ELF-1 (cell line): ENCODE measurements around the gene PDK1.
"Not testable (repeated sequence)": the region's sequence is repeated elsewhere in the genome, so short reads cannot be mapped to it uniquely, and the experiment has no call there.

Experiments used
- DNase-seq: peaks from one replicate; pipeline ENCODE4 v3.0.0-alpha.2; 2016; ENCODE audit warnings: low read depth, low spot score

PDK1 gene

GRCh38 chr2:172555522-172556283, at the start of gene PDK1:
PDK1 (plus strand) TSS chr2:172556090; CDS start chr2:172556151, 61 bp downstream.
- peak; percentile 94 for DNase-seq

- DNase-seq, result no peak
Measured at GRCh38 chr2:172507199-172507598, 48.7 kb upstream of the PDK1 start.

DNA sequence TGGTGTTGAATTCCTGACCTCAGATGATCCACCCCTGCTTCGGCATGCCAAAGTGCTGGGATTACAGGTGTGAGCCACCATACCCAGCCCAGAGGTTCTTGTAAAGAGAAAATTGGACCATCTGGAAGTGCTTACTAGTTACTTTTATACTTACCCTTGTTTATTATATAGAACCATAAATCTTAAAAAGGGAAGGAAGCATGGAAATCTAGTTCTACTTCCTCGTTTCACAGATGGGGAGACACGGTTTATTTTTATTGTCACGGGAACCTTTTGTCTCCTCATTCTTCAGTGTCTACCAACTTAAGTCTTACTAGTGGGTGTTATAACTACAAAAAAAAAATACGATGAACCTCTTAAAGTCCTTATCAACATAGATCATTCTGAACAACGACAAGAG, 45.8 kb upstream of the PDK1 start:
- no peak for DNase-seq

DNA sequence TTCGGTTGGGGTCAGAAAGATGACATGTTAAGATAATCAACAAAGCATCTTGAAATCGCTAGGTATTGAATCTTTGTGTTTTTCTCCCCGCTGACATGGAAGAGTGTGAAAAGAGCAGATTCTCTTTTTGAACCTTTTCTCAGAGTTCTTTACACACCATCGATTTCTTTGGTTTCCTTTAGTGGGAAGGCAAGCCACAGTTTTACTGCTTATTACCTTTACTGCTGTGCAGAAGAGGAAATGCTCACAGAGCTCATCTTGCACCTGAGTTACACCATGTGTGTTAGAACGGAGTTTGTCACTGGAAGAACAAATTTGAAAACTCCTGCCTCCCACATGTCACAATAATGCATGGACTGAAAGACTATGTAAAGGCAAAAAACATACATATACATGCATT, 45.3 kb upstream of the PDK1 start:
- no peak for DNase-seq

GRCh38 chr2:172512810-172513523, 42.9 kb upstream of the PDK1 start:
- DNase-seq, result no peak

DNA sequence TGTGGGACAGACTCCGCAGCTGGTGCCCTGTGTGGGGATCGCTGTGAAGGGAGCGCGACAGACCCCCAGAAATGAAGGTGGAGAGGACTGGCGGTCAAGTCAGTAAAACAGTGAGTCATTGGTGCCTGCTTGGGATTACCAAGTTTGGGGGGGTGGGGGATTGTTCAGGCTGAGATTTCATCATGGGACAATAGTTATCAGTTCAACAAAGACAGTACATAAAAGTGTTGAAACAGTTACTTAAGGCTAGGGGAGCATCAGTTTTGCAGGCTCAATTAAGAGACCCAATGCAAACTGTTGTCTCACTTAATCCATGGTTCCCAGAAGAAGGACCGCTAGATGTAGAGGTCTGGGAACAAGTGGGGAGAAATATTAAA, 42.4 kb upstream of the PDK1 start:
- no peak for DNase-seq

- DNase-seq, result no peak
Measured at GRCh38 chr2:172513935-172514586, 41.8 kb upstream of the PDK1 start.

- DNase-seq, result no peak
Measured at GRCh38 chr2:172516299-172516698, 39.6 kb upstream of the PDK1 start.

GRCh38 chr2:172518995-172519394, 36.9 kb upstream of the PDK1 start:
- DNase-seq, result no peak

DNA sequence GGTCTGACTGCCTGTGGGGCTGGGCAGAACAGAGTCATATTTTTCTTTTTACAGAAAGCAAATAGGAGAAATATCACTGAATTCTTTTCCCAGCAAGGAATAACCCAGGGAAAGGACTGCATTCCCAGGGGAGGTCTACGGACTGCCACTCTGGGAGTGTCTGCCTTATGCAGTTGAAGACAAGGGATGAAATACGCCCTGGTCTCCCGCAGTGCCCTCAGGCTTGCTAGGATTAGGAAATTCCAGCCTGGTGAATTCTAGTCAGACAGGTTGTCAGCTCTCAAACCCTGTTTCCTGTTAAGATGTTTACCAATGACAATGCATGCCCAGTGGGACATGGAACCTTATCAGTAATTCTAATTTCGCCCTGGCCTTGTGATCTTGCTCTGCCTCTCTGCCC, 30.3 kb upstream of the PDK1 start:
- peak; percentile 43 for DNase-seq

GRCh38 chr2:172531309-172531708, 24.6 kb upstream of the PDK1 start:
- no peak for DNase-seq

DNA sequence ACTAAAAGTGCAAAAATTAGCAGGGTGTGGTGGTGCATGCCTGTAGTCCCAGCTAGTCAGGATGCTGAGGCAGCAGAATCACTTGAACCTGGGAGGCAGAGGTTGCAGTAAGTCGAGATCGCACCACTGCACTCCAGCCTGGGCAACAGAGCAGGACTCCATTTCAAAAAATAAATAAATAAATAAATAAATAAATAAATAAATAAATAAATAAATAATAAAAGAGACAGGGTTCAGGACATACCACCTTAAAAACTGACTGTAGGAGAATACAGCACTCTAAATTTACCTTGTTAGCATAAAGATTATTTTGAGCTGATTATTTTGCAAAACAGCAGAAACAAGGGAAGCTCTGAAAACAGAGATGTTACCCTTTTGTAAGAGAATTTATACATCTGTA, 23.4 kb upstream of the PDK1 start:
- not testable (repeated sequence) for DNase-seq

GRCh38 chr2:172533687-172534086, 22.2 kb upstream of the PDK1 start:
- no peak for DNase-seq

- DNase-seq, result no peak
Measured at GRCh38 chr2:172535119-172535518, 20.8 kb upstream of the PDK1 start.

GRCh38 chr2:172537851-172538250, 18.0 kb upstream of the PDK1 start:
- not testable (repeated sequence) for DNase-seq

GRCh38 chr2:172539767-172540166, 16.1 kb upstream of the PDK1 start:
- DNase-seq, result no peak

GRCh38 chr2:172540421-172540820, 15.5 kb upstream of the PDK1 start:
- DNase-seq, result no peak

GRCh38 chr2:172545408-172546075, 10.3 kb upstream of the PDK1 start:
- no peak for DNase-seq

DNA sequence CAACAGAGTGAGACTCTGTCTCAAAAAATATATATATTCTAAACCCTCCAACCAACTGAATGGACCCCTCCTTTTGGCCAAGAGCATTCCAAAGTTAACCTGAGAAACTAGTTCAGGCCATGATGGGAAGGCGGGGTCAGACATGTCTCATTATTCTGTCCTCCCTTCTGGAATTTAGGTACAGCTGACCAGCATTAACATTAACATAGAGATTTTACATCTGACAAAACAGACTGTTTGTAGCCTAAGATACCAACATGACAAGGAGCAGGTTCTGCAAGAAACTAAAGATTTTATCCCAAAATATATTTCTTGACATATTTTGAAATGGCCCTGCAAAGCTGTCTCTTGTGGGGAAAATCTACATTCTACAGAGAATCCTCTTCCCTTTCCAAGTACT, 6.8 kb upstream of the PDK1 start:
- DNase-seq, result no peak

DNA sequence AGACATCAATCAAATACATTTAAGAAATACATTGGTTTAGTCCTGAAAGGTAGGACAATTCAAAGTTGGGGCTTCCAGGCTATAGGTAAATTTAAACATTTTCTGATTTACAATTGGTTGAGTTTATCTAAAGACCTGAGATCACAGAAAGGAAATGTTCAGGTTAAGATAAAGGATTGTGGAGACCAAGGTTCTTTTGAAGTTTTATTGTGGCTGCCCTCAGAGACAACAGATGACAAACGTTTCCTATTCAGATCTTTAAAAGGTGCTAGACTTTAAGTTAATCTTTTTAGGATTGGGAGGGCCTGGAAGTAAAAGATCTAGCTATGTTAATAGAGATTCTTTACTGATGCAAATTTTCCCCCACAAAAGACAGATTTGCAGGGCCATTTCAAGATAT, 6.1 kb upstream of the PDK1 start:
- not testable (repeated sequence) for DNase-seq

- no peak for DNase-seq
Measured at GRCh38 chr2:172550419-172550818, 5.5 kb upstream of the PDK1 start.

DNA sequence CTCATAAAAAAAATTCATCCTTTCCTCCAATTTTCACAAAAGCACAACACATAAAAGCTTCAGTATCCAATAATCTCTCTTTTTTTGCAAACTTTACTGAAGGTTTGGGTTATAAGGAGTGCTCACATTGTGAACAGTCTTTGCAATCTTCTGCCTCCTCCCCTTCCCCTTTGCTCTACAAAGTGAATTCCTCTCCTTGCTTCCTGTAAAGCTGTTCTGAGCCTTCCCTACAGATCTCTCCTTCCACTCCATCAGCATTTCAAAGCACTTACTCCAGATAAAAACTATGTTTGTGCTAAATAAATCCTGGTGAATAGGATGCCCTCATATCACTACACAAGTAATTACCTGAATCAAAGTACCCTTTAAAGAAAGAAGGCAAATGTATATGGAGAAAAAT, 4.6 kb upstream of the PDK1 start:
- no peak for DNase-seq
